Left ventricle myocardium inferior (tissue), 1 donor: ENCODE data around the gene PTPN3. TPM values are rescaled to one million over a fixed set of nuclear protein-coding genes. Genes with fewer than 3 reads are reported as not detected.

Experiments
- DNase-seq: peaks from one replicate; pipeline ENCODE4 v3.0.0-alpha.2; 2020
- H3K27ac ChIP-seq: fragments of 200-600 bp; replicated peaks from 2 replicates; pipeline ENCODE4 v1.8.0; 2021
- H3K27me3 ChIP-seq: fragments of 200-600 bp; 2 replicates; pipeline ENCODE4 v1.8.0; 2021; ENCODE audit warnings: low read depth
- H3K36me3 ChIP-seq: fragments of 200-600 bp; 2 replicates; pipeline ENCODE4 v1.8.0; 2021
- H3K4me1 ChIP-seq: fragments of 200-600 bp; 2 replicates; pipeline ENCODE4 v1.8.0; 2021
- H3K4me3 ChIP-seq: fragments of 200-600 bp; 2 replicates; pipeline ENCODE4 v1.8.0; 2021; ENCODE audit warnings: mild to moderate bottlenecking, moderate library complexity
- H3K9me3 ChIP-seq: fragments of 200-600 bp; replicated peaks from 2 replicates; pipeline ENCODE4 v1.8.0; 2021
- intact Hi-C: fragments of 100-400 bp; cut with micrococcal nuclease; formaldehyde crosslinking; loops from one replicate; pipeline ENCODE4 v1.11.0; 2022
- total RNA-seq: library from RNA; stranded (reverse); fragmentation: NEBNext Ultra II Directional; extraction: Animal tissue kit (Norgen Biotek cat#: 25700); gene quantifications from one replicate; pipeline ENCODE4 v1.2.1, GENCODE V29; 2021
- TF ChIP-seq, protein P1 (sequence below): fragments of 200-600 bp; IDR thresholded peaks from 2 replicates; pipeline ENCODE4 v1.8.0; 2021; ENCODE audit warnings: antibody characterized with exemption, mild to moderate bottlenecking, borderline replicate concordance
- donor health status: DM: no; HTN: yes; CAD: no; lungs with severe emphysema.

PTPN3 gene
- total RNA-seq, 1 donor from 2014 or later, result 27.4 TPM

DNA sequence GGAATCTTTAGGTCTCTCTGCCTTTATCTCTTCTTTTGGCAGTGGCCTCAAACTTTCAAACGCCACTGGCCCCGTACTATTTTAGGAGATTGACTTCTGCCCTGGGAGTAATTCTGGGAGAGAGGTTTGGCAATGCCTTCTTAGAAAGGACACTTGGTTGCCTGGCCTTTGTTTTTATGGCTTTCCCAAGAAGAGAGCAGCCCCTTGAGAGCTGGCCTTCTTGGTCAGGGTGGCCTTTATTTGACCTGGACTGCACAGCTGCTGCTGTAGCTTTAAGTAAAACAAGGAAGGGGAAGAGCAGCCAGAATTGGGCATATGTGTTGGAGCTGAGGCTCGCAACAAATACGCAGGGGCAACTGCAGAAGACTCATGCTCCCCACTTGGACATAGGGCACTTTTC lies 60.8 kb downstream of the PTPN3 start:
- H3K4me3 ChIP-seq, result peak overlapping the region; percentile 22
- H3K36me3 ChIP-seq, result no peaks in the 10 kb centered on the region
- intact Hi-C loops, result no loop called here

DNA sequence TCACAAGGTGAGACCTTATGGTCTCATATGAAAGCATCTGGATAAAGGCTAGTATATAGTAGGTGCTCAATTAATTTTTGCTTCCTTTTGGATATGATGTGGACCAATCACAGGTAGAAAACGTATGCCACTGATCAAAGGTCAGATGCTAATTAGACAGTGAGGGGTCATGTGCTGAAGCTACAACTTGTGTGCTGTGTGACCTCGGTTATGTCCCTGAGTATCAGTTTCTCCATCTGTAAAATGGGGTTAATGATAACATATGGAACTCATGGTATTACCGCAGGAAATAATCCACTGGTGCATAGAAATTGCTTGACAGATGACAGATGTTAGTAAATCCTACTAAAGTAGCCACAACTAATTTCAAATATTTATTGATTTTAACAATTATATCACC lies 62.0 kb downstream of the PTPN3 start:
- H3K27ac ChIP-seq, result no peak overlapping the region
- TF ChIP-seq, protein P1, sequence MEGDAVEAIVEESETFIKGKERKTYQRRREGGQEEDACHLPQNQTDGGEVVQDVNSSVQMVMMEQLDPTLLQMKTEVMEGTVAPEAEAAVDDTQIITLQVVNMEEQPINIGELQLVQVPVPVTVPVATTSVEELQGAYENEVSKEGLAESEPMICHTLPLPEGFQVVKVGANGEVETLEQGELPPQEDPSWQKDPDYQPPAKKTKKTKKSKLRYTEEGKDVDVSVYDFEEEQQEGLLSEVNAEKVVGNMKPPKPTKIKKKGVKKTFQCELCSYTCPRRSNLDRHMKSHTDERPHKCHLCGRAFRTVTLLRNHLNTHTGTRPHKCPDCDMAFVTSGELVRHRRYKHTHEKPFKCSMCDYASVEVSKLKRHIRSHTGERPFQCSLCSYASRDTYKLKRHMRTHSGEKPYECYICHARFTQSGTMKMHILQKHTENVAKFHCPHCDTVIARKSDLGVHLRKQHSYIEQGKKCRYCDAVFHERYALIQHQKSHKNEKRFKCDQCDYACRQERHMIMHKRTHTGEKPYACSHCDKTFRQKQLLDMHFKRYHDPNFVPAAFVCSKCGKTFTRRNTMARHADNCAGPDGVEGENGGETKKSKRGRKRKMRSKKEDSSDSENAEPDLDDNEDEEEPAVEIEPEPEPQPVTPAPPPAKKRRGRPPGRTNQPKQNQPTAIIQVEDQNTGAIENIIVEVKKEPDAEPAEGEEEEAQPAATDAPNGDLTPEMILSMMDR, result no peak
- H3K9me3 ChIP-seq, result no peaks in the 10 kb centered on the region

More for the DNA sequence above, 60.8 kb downstream of the PTPN3 start:
- H3K27ac ChIP-seq, result peak overlapping the region; percentile 66
- H3K9me3 ChIP-seq, result no peaks in the 10 kb centered on the region
- H3K4me1 ChIP-seq, result peaks cover 34% of the 10 kb centered on the region
- no peak for DNase-seq
- TF ChIP-seq, protein P1, result no peak
- no peaks in the 10 kb centered on the region for H3K27me3 ChIP-seq

DNA sequence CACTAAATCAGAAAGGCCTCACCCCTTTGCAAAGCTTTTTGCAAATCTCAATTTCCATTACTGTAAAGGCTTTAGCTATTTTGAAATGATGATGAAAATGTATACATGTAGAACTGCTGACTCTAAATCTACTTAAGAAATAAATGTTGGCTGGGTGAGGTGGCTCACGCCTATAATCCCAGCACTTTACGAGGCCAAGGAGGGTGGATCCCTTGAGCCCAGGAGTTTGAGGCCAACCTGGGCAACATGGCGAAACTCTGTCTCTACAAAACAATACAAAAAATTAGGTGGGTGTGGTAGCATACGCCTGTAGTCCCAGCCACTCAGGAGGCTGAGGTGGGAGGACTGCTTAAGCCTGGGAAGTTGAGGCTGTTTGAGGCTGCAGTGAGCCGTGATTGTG lies 64.6 kb downstream of the PTPN3 start:
- H3K4me3 ChIP-seq, result no peak overlapping the region
- intact Hi-C loops, result no loop called here

More for the DNA sequence above, 62.0 kb downstream of the PTPN3 start:
- intact Hi-C loops, result no loop called here
- Histone ChIP-seq H3K4me3 (no peak overlapping the region), H3K4me1 (peaks cover 32% of the 10 kb centered on the region), H3K36me3 (no peaks in the 10 kb centered on the region), H3K27me3 (no peaks in the 10 kb centered on the region)
- no peak for DNase-seq

DNA sequence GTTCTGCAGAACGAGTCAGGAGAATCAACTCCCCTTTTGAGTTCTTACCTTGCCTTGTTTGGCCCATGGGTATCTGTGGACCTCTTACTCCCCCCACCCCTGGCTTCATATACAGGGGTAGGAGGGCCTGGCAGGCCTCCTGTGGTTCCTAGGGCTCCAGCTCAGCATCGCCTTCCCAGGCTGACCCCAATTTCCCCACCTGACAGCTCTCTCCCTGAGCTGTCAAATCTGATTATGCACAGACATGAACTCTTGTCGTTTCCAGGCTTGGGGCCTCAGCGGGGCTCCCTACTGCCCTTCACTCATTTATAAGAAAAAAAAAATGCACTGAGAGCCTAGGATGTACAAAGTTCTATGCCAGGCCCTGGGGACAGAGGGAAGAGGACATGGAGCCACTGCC lies 67.9 kb downstream of the PTPN3 start:
- no peaks in the 10 kb centered on the region for H3K9me3 ChIP-seq
- TF ChIP-seq, protein P1, result no peak
- intact Hi-C loops, result no loop called here
- DNase-seq, result no peak
- H3K36me3 ChIP-seq, result no peaks in the 10 kb centered on the region
- no peak overlapping the region for H3K4me3 ChIP-seq
- no peaks in the 10 kb centered on the region for H3K27me3 ChIP-seq
- H3K27ac ChIP-seq, result peak overlapping the region; percentile 48
- H3K4me1 ChIP-seq, result peaks cover 22% of the 10 kb centered on the region

More for the DNA sequence above, 64.6 kb downstream of the PTPN3 start:
- DNase-seq, result no peak
- Histone ChIP-seq H3K27ac (no peak overlapping the region), H3K27me3 (no peaks in the 10 kb centered on the region), H3K36me3 (no peaks in the 10 kb centered on the region), H3K9me3 (no peaks in the 10 kb centered on the region), H3K4me1 (peaks cover 33% of the 10 kb centered on the region)
- TF ChIP-seq, protein P1, result no peak

DNA sequence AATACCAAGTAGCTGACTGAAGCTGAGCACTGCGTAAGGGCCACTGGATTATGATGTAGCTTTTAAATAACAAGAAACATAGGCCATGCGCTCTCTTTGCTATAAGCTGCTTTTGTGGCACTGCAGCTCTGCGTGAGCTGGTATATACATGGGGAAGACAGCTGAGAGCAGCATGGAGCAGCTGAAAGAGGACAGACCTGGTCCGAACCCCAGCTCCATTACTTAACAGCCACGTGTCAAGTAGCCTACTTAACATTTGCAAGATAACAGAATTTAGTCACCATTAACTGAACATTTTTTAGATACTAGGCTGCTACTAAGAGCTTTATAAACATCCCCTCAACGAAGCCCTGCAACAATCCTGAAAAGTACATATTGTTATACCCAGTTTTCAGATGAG lies 69.3 kb downstream of the PTPN3 start:
- no peak for DNase-seq
- peaks cover 36% of the 10 kb centered on the region for H3K4me1 ChIP-seq
- H3K9me3 ChIP-seq, result no peaks in the 10 kb centered on the region
- intact Hi-C loops, result no loop called here
- H3K27ac ChIP-seq, result peak overlapping the region; percentile 81
- H3K36me3 ChIP-seq, result no peaks in the 10 kb centered on the region
- TF ChIP-seq, protein P1, result no peak
- H3K27me3 ChIP-seq, result no peaks in the 10 kb centered on the region
- peak overlapping the region; percentile 66 for H3K4me3 ChIP-seq
